Effector CD8-positive, alpha-beta T cell (primary cell): ENCODE results near the gene TRIM69.
"Not testable (repeated sequence)": the region's sequence is repeated elsewhere in the genome, so short reads cannot be mapped to it uniquely, and the experiment has no call there.

Experiments used
- DNase-seq: peaks from one replicate; lab custom pipeline; 2025; lab: John Stamatoyannopoulos, UW
- total RNA-seq, 4 experiments: gene quantifications; one replicate each; lab custom pipeline; 2026; lab: John Stamatoyannopoulos, UW

Gene TRIM69, protein sequence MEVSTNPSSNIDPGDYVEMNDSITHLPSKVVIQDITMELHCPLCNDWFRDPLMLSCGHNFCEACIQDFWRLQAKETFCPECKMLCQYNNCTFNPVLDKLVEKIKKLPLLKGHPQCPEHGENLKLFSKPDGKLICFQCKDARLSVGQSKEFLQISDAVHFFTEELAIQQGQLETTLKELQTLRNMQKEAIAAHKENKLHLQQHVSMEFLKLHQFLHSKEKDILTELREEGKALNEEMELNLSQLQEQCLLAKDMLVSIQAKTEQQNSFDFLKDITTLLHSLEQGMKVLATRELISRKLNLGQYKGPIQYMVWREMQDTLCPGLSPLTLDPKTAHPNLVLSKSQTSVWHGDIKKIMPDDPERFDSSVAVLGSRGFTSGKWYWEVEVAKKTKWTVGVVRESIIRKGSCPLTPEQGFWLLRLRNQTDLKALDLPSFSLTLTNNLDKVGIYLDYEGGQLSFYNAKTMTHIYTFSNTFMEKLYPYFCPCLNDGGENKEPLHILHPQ
- 45.2 to 66.6 (median 55.0) reads per million in 4 experiments for total RNA-seq

DNA sequence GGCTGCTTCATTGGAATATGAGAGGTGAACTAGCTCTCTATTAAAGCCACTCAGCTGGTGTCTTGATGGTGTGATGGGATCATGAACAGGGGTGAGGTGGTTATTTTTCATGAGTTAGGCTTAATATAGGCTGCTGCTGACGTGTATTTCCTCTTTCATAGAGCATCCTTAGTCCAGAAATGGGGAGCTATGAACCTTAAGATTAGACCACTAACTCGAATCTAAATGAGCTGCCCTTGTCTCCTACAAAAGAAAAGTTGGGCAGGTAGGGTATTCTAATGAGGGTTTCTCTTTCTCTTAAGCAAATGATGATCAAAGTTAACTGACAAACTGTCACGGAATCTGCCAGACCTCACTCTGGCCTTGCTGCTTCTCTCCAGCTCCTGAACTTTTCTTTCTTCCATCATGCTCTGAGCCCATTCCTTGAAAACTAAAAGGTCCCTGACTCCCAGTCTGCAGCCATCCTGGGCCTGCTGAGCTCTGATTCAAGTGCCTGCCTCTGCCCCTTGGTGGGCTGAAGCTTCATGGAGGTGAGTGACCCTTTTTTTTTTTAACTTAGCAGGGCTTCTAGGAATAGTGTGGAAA lies at the start of gene TRIM69:
TSS of gene TRIM69 (plus strand) at position 348 of the 585 bp plus-strand sequence. CDS start at position 525, 177 bp downstream.
- no peak for DNase-seq

DNA sequence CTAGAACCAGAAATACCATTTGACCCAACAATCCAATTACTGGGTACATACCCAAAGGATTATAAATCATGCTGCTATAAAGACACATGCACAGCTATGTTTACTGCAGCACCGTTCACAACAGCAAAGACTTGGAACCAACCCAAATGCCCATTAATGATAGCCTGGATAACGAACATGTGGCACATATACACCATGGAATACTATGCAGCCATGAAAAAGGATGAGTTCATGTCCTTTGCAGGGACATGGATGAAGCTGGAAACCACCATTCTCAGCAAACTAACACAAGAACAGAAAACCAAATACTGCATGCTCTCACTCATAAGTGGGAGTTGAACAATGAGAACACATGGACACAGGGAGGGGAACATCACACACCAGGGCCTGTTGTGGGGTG lies 47.0 kb upstream of the TRIM69 start:
- DNase-seq = not testable (repeated sequence)

DNA sequence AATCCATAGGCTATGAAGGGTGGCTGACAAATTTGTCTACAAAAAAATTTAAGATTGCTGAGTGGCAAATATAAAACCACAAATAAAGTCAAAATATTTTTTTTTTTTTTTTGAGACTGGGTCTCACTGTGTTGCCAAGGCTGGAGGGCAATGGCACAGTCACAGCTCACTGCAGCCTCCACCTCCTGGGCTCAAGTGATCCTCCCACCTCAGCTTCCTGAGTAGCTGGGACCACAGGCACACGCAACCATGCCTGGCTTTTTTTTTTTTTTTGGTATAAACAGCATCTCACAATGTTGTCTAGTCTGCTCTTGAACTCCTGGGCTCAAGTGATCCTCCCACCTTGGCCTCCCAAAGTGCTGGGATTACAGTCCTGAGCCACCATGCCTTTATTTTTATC lies 46.1 kb upstream of the TRIM69 start:
- DNase-seq = not testable (repeated sequence)

DNA sequence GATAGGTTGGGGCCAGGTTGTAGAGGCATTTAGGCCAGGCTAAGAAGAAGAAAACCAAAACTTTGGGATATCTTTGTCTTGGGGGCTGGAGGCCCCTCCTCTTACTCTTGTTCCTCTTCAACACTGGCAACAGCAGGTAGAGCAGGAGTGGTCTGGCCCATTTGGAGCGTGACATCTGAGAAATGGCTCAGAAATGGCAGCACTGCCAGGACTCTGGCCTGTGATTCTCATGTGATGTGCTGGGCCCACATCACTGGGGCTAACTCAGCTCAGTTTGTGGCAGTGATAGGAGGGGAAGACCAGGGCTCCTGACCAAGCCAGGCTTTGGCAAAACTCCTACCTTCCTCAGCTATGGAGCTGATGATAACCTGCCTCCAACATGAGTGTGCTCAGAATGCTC lies 43.7 kb upstream of the TRIM69 start:
- DNase-seq = no peak

DNA sequence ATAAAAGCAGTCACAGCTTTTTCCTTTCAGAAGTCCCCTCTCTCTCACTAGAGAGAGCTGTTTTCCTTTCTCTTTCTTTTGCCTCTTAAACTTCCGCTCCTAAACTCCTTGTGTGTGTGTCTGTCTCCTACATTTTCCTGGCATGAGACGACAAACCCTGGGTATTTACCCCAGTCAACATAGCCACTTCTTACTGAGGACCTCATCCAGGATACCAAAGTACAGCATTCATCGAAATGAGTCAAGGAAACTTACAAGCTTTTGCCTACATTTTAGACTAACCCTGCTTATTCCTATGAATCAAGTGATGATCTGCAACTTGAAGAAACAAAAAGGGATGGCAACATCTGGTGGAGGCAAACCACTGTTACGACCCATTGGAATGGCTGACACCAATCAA lies 41.9 kb upstream of the TRIM69 start:
- DNase-seq = no peak

DNA sequence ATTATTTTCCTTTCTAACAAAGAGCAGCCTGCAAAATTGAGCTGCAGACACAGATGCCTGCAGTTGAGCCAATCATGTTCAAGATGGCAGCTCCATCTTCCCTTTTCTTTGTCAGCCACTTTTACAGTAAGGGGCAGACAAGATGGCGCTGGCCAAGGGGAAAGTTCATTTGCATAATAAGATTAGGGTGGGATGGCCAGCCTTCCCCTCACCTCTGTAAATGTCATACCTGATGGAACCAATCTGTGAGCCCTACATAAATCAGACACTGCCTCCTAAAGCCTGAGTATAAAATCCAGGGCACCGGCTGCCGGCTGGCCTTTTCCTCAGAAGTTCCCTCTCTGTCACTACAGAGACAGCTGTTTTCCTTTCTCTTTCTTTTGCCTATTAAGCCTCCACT lies 41.0 kb upstream of the TRIM69 start:
- DNase-seq = no peak

DNA sequence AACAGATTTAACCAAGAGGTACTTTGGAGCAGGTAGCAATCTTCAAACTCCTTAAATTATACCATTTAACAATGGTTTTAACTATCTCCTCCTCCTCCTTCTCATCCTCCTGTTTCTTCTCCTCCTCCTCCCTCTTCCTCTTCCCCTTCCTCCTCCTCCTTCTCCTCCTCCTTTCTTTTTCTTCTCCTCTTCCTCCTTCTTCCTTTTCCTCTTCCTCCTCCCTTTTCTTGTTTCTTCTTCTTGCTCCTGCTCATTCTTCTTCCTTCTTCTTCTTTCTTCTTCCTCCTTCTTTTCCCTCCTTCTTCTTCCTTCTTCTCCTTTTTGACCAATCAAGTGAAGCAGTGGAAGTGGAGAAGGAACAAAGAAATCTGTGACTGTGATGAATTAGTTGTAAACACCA lies 39.3 kb upstream of the TRIM69 start:
- DNase-seq = no peak

DNA sequence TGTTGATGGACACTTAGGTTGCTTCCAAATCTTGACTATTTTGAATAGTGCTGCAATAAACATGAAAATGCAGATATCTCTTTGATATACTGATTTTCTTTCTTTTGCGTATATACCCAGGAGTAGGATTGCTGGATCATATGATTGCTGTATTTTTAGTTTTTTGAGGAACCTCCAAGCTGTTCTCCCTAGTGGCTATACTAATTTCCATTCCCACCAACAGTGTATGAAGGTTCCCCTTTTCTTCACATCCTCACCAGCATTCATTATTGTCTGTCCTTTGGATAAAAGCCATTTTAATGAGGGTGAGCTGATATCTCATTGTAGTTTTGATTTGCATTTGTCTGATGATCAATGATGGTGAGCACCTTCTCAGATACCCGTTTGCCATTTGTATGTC lies 37.7 kb upstream of the TRIM69 start:
- DNase-seq = no peak

DNA sequence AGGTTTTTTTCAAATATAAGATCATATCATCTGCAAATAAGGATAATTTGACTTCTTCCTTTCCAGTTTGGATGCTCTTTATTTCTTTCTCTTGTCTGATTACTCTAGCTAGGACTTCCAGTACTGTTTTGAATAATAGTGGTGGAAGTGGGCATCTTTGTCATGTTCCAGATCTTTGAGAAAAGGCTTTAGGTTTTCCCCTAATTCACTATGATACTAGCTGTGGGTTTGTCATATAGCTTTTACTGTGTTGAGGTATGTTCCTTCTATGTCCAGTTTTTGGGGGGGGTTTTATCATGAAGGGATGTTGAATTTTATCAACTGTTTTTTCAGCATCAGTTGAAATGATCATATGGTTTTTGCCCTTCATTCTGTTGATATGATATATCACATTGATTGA lies 35.7 kb upstream of the TRIM69 start:
- DNase-seq = not testable (repeated sequence)

DNA sequence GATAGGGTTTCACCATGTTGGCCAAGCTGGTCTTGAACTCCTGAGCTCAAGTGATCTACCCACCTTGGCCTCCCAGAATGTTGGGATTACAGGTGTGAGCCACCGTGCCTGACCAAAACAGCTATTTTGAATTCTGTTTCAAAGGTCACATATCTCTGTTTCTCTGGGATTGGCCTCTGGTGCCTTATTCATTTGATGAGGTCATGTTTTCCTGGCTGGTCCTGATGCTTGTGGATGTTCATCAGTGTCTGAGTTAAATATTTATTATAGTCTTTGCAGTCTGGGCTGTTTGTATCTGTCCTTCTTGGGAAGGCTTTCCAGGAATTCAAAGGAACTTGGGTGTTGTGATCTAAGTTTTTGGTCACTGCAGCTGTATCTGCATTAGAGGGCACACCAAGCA lies 30.3 kb upstream of the TRIM69 start:
- DNase-seq = no peak

DNA sequence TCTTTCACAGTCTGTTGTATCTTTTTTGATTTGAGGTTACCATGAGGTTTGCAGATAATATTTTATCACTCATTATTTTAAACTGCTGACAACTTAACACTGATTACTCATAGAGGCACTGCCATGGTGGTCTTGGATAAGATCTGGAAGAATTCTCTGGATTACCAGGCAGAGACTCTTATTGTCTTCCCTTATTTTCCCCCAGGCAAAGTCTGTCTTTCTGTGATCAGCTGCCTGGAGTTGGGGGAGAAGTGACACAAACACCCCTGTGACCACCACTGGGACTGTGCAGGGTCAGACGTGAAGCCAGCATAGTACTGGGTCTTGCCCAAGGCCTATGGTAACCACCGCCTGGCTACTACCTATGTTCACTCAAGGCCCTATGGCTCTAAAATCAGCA lies 29.9 kb upstream of the TRIM69 start:
- DNase-seq = no peak

DNA sequence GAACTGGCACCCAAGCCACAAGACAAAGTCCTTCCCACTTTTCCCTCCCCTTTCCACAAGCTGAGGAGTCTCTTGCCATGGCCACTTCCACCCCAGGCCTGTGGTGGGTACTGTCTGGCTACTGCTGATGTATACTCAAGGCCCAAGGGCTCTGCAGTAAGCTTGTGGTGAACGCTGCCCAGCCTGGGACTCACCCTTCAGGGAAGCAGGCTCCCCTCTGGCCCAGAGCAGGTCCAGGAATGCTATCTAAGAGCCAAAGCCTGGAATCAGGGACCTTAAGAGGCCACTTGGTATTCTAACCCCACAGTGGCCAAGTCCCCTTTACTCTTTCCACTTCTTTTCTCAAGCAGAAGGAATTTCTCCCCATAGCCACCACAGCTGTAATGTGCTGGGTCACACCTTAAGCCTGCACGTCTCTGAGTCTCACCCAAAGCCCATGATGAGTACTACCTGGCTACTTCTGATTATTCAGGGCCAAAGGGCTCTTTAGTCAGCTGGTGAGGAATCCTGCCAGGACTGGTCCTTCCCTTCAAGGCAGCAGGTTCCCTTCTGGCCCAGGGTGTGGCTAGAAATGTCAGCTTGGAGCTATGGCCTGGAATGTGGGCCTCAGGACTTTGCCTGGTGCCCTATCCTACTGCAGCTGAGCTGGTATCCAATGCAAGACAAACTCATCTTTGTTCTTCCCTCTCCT lies 29.2 kb upstream of the TRIM69 start:
- DNase-seq = no peak

DNA sequence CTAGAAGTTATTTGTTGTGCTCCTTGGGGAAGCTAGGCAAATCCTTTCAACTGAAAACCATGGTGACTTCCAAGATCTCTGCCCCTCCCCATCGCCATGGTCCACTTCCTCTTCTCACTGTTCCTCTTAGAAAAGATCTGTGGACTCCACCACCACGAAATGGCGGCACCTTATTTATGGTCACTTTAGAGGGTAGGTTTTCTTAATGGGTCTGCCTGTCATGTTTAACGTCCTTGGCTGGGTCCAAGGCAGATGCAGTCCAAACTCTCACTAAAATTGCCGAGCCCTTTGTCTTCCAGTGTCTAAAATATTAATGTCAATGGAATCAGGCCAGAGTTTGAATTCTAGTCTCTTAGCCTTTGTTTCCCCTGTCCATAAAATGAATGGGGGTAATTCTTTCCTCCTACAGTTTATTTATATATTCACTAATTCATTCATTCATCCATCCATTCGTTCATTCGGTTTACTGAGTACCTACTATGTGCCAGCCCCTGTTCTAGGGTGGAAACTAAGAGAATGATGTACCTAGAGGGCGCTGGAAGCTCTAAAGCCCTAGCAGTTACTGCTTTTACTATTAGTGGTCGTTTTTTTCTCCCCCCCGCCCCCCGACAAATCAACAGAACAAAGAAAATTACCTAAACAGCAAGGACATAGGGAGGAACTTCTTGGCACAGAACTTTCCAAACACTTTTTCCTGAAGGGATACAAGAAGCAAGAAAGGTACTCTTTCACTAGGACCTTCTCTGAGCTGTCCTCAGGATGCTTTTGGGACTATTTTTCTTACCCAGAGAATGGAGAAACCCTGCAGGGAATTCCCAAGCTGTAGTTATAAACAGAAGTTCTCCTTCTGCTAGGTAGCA lies 25.9 kb upstream of the TRIM69 start:
- DNase-seq = peak; percentile 39

DNA sequence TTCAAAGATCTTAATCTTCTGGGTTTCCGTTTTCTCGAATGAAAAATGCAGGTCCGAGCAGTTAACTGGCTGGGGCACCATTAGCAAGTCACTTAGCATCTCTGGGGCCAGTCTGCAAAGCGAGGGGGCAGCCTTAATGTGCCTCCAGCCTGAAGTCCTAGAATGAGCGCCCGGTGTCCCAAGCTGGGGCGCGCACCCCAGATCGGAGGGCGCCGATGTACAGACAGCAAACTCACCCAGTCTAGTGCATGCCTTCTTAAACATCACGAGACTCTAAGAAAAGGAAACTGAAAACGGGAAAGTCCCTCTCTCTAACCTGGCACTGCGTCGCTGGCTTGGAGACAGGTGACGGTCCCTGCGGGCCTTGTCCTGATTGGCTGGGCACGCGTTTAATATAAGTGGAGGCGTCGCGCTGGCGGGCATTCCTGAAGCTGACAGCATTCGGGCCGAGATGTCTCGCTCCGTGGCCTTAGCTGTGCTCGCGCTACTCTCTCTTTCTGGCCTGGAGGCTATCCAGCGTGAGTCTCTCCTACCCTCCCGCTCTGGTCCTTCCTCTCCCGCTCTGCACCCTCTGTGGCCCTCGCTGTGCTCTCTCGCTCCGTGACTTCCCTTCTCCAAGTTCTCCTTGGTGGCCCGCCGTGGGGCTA lies 25.1 kb upstream of the TRIM69 start, which contains the start of the genes B2M and PATL2:
TSS of gene B2M (plus strand) at position 422 of the 647 bp plus-strand sequence. CDS start at position 452, 30 bp downstream.
TSS of gene PATL2 (minus strand) at position 228 of the 647 bp plus-strand sequence. CDS start 34,833 bp downstream, outside the sequence.
- peak; percentile 92 for DNase-seq

DNA sequence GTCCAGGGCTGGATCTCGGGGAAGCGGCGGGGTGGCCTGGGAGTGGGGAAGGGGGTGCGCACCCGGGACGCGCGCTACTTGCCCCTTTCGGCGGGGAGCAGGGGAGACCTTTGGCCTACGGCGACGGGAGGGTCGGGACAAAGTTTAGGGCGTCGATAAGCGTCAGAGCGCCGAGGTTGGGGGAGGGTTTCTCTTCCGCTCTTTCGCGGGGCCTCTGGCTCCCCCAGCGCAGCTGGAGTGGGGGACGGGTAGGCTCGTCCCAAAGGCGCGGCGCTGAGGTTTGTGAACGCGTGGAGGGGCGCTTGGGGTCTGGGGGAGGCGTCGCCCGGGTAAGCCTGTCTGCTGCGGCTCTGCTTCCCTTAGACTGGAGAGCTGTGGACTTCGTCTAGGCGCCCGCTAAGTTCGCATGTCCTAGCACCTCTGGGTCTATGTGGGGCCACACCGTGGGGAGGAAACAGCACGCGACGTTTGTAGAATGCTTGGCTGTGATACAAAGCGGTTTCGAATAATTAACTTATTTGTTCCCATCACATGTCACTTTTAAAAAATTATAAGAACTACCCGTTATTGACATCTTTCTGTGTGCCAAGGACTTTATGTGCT lies 24.5 kb upstream of the TRIM69 start:
- peak; percentile 57 for DNase-seq

DNA sequence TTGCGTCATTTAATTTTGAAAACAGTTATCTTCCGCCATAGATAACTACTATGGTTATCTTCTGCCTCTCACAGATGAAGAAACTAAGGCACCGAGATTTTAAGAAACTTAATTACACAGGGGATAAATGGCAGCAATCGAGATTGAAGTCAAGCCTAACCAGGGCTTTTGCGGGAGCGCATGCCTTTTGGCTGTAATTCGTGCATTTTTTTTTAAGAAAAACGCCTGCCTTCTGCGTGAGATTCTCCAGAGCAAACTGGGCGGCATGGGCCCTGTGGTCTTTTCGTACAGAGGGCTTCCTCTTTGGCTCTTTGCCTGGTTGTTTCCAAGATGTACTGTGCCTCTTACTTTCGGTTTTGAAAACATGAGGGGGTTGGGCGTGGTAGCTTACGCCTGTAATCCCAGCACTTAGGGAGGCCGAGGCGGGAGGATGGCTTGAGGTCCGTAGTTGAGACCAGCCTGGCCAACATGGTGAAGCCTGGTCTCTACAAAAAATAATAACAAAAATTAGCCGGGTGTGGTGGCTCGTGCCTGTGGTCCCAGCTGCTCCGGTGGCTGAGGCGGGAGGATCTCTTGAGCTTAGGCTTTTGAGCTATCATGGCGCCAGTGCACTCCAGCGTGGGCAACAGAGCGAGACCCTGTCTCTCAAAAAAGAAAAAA lies 23.9 kb upstream of the TRIM69 start:
- peak; percentile 59 for DNase-seq

DNA sequence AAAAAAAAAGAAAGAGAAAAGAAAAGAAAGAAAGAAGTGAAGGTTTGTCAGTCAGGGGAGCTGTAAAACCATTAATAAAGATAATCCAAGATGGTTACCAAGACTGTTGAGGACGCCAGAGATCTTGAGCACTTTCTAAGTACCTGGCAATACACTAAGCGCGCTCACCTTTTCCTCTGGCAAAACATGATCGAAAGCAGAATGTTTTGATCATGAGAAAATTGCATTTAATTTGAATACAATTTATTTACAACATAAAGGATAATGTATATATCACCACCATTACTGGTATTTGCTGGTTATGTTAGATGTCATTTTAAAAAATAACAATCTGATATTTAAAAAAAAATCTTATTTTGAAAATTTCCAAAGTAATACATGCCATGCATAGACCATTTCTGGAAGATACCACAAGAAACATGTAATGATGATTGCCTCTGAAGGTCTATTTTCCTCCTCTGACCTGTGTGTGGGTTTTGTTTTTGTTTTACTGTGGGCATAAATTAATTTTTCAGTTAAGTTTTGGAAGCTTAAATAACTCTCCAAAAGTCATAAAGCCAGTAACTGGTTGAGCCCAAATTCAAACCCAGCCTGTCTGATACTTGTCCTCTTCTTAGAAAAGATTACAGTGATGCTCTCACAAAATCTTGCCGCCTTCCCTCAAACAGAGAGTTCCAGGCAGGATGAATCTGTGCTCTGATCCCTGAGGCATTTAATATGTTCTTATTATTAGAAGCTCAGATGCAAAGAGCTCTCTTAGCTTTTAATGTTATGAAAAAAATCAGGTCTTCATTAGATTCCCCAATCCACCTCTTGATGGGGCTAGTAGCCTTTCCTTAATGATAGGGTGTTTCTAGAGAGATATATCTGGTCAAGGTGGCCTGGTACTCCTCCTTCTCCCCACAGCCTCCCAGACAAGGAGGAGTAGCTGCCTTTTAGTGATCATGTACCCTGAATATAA lies 23.0 kb upstream of the TRIM69 start:
- DNase-seq = no peak

DNA sequence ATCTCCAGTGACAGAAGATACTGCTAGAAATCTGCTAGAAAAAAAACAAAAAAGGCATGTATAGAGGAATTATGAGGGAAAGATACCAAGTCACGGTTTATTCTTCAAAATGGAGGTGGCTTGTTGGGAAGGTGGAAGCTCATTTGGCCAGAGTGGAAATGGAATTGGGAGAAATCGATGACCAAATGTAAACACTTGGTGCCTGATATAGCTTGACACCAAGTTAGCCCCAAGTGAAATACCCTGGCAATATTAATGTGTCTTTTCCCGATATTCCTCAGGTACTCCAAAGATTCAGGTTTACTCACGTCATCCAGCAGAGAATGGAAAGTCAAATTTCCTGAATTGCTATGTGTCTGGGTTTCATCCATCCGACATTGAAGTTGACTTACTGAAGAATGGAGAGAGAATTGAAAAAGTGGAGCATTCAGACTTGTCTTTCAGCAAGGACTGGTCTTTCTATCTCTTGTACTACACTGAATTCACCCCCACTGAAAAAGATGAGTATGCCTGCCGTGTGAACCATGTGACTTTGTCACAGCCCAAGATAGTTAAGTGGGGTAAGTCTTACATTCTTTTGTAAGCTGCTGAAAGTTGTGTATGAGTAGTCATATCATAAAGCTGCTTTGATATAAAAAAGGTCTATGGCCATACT lies 21.1 kb upstream of the TRIM69 start:
- no peak for DNase-seq
